Endodermal cell (in vitro differentiated cells): Measurements from ENCODE around the gene HMGN3. TPM values are rescaled to one million over a fixed set of nuclear protein-coding genes. Genes with fewer than 3 reads are reported as not detected.

Source experiments
- DNase-seq: peaks from one replicate; pipeline ENCODE4 v3.0.0-alpha.2; 2017
- H3K27ac ChIP-seq: 2 replicates; pipeline ENCODE4 v1.5.1; 2013; ENCODE audit warnings: mild to moderate bottlenecking, low read depth, low read length, moderate library complexity
- H3K27me3 ChIP-seq: 2 replicates; pipeline ENCODE4 v1.6.1; 2013; ENCODE audit warnings: mild to moderate bottlenecking, low read length, moderate library complexity; ENCODE audit not compliant: insufficient read depth, control insufficient read depth, poor library complexity, severe bottlenecking
- H3K36me3 ChIP-seq: 2 replicates; pipeline ENCODE4 v1.7.0; 2013; ENCODE audit warnings: mild to moderate bottlenecking, low read length, moderate library complexity; ENCODE audit not compliant: control insufficient read depth, insufficient read depth
- H3K4me1 ChIP-seq: one replicate; pipeline ENCODE4 v1.7.0; 2013; ENCODE audit warnings: low read length; ENCODE audit not compliant: control insufficient read depth, insufficient read depth
- H3K4me3 ChIP-seq: 2 replicates; pipeline ENCODE4 v1.5.1; 2013; ENCODE audit warnings: mild to moderate bottlenecking, low read length, moderate library complexity
- H3K9ac ChIP-seq: 2 replicates; pipeline ENCODE4 v1.6.1; 2013; ENCODE audit warnings: mild to moderate bottlenecking, low read length, moderate library complexity; ENCODE audit not compliant: poor library complexity, severe bottlenecking; ENCODE audit errors: extremely low read depth
- H3K9me3 ChIP-seq: 2 replicates; pipeline ENCODE4 v1.6.1; 2013; ENCODE audit warnings: mild to moderate bottlenecking, low read length, moderate library complexity; ENCODE audit not compliant: control insufficient read depth
- H3K27ac Mint-ChIP-seq: 2 replicates; pipeline ENCODE4 v1.8.0; 2020; ENCODE audit warnings: mixed read lengths
- H3K27me3 Mint-ChIP-seq: 2 replicates; pipeline ENCODE4 v1.8.0; 2021; ENCODE audit warnings: mild to moderate bottlenecking, mixed read lengths; ENCODE audit not compliant: insufficient read depth
- H3K36me3 Mint-ChIP-seq: 2 replicates; pipeline ENCODE4 v1.8.0; 2020; ENCODE audit warnings: low read depth, mixed read lengths
- H3K4me1 Mint-ChIP-seq: 2 replicates; pipeline ENCODE4 v1.8.0; 2020; ENCODE audit warnings: mixed read lengths
- H3K4me3 Mint-ChIP-seq: 2 replicates; pipeline ENCODE4 v1.8.0; 2020; ENCODE audit warnings: mild to moderate bottlenecking, moderate library complexity, mixed read lengths
- H3K9me3 Mint-ChIP-seq: 2 replicates; pipeline ENCODE4 v1.8.0; 2020; ENCODE audit warnings: mild to moderate bottlenecking, mixed read lengths
- WGBS, 2 experiments: methylation state at CpG; one replicate each; pipeline versions ENCODE4 v1.1.5 to v1.1.7; 2013; ENCODE audit warnings: missing lambda C conversion rate in 2 of 2, mixed read lengths in 1 of 2; ENCODE audit not compliant: insufficient coverage in 1 of 2, insufficient read length in 1 of 2; 5-methylcytosine and 5-hydroxymethylcytosine counted together
- total RNA-seq, 2 donors: library from RNA; stranded (reverse); fragmentation: NEBNext Ultra II Directional in 1 of 2; extraction: Animal tissue kit (Norgen Biotek cat#: 25700) in 1 of 2; gene quantifications; 2 replicates in 1 of 2; 3 replicates in 1 of 2; pipeline ENCODE4 v1.2.1, GENCODE V29; 2021
- TF ChIP-seq, protein P1 (sequence below): fragments of 200-600 bp; sonication (generic); conservative IDR thresholded peaks from 2 replicates; pipeline ENCODE4 v1.5.0; 2021; ENCODE audit warnings: antibody characterized with exemption, mild to moderate bottlenecking

The HMGN3 gene
- total RNA-seq, 2 donors from 2014 or later = 139 to 157 TPM

GRCh38 chr6:79188885-79189480, 45.5 kb downstream of the HMGN3 start:
- no peaks in the 10 kb centered on the region for H3K4me1 ChIP-seq
- no peaks in the 10 kb centered on the region for H3K36me3 ChIP-seq
- Mint-ChIP-seq H3K4me3 (no peak overlapping the region), H3K27me3 (no peaks in the 10 kb centered on the region), H3K4me1 (no peaks in the 10 kb centered on the region), H3K36me3 (peaks cover 15% of the 10 kb centered on the region), H3K27ac (peak overlapping the region; percentile 48), H3K9me3 (peaks cover 24% of the 10 kb centered on the region)
- 90 to 92% methylated on average over 2 to 3 of the region's 3 CpGs for WGBS, 2 experiments
- no peaks in the 10 kb centered on the region for H3K27me3 ChIP-seq
- no peak overlapping the region for H3K4me3 ChIP-seq
- TF ChIP-seq, protein P1, sequence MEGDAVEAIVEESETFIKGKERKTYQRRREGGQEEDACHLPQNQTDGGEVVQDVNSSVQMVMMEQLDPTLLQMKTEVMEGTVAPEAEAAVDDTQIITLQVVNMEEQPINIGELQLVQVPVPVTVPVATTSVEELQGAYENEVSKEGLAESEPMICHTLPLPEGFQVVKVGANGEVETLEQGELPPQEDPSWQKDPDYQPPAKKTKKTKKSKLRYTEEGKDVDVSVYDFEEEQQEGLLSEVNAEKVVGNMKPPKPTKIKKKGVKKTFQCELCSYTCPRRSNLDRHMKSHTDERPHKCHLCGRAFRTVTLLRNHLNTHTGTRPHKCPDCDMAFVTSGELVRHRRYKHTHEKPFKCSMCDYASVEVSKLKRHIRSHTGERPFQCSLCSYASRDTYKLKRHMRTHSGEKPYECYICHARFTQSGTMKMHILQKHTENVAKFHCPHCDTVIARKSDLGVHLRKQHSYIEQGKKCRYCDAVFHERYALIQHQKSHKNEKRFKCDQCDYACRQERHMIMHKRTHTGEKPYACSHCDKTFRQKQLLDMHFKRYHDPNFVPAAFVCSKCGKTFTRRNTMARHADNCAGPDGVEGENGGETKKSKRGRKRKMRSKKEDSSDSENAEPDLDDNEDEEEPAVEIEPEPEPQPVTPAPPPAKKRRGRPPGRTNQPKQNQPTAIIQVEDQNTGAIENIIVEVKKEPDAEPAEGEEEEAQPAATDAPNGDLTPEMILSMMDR = no peak
- no peak overlapping the region for H3K9ac ChIP-seq
- no peak overlapping the region for H3K27ac ChIP-seq
- no peak for DNase-seq
- H3K9me3 ChIP-seq = peaks cover 23% of the 10 kb centered on the region

DNA sequence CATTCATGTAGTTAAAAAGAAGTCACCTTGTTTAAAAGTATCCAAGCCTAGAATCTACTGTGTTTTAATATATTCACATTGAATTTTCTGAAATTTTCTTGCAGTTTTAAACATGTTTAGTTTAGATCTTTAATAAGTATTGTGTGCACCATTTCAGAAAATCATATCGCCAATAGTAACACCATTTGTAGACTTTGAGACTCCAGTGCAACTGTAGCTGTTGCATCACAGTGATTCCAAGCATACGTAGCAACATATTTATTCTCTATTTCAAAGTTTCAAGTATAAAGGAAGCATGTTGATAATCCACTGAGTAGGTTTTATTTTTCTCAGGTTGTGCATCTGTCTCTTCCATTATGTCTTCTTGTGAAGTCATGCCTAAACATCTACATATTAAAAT, 46.4 kb downstream of the HMGN3 start:
- H3K4me1 ChIP-seq = no peaks in the 10 kb centered on the region
- H3K27me3 ChIP-seq = no peaks in the 10 kb centered on the region
- H3K9ac ChIP-seq = no peak overlapping the region
- H3K9me3 ChIP-seq = peaks cover 23% of the 10 kb centered on the region
- H3K27ac ChIP-seq = no peak overlapping the region
- Mint-ChIP-seq H3K36me3 (peaks cover 14% of the 10 kb centered on the region), H3K27me3 (no peaks in the 10 kb centered on the region), H3K4me1 (no peaks in the 10 kb centered on the region), H3K4me3 (no peak overlapping the region), H3K9me3 (peaks cover 23% of the 10 kb centered on the region), H3K27ac (no peak overlapping the region)
- TF ChIP-seq, protein P1 = no peak
- no peak for DNase-seq
- H3K36me3 ChIP-seq = no peaks in the 10 kb centered on the region
- H3K4me3 ChIP-seq = no peak overlapping the region
- WGBS, 2 experiments = 96 to 100% methylated on average over 1 to 2 of the region's 2 CpGs

DNA sequence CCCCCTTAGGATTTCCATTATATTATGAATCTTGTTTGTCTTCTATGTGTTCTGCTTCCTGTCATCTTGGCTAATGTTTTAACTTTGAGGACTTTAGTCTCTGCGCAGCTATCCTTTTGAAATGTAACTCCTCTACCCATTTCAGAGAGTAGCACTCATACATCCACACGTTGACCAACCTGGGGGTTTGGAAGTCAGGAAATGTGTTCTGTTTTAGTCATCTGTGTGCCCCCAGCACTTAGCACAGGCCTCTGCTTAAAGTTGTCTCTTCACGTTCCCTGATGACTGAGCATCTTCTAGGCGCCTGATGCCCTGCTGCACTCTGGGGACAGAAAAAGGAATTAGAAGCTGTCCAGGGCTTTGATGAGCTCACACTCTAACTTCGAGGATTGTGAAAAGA, 47.9 kb downstream of the HMGN3 start:
- Histone ChIP-seq H3K4me3 (no peak overlapping the region), H3K27ac (no peak overlapping the region), H3K9me3 (peaks cover 17% of the 10 kb centered on the region), H3K36me3 (no peaks in the 10 kb centered on the region), H3K4me1 (no peaks in the 10 kb centered on the region), H3K9ac (no peak overlapping the region), H3K27me3 (no peaks in the 10 kb centered on the region)
- no peaks in the 10 kb centered on the region for H3K4me1 Mint-ChIP-seq
- H3K27ac Mint-ChIP-seq = no peak overlapping the region
- H3K36me3 Mint-ChIP-seq = peaks cover 3% of the 10 kb centered on the region
- no peaks in the 10 kb centered on the region for H3K27me3 Mint-ChIP-seq
- H3K9me3 Mint-ChIP-seq = peaks cover 18% of the 10 kb centered on the region
- no peak overlapping the region for H3K4me3 Mint-ChIP-seq
- no peak for DNase-seq
- WGBS, 2 experiments = 81 to 90% methylated on average over 5 of the region's 5 CpGs
- TF ChIP-seq, protein P1 = no peak
